Neuronal stem cell (in vitro differentiated cells): Measurements from ENCODE around the gene CHID1.

ENCODE experiments used
- DNase-seq: peaks from one replicate; pipeline ENCODE4 v3.0.0-alpha.2; 2013; ENCODE audit warnings: low spot score
- H2AFZ ChIP-seq: one replicate; pipeline ENCODE4 v1.6.1; 2013; ENCODE audit warnings: mild to moderate bottlenecking, low read length, inconsistent platforms
- H2AK5ac ChIP-seq: 2 replicates; pipeline ENCODE4 v1.6.1; 2013; ENCODE audit warnings: low read depth, mild to moderate bottlenecking, inconsistent platforms, low read length, moderate library complexity, mixed read lengths
- H2BK120ac ChIP-seq: 2 replicates; pipeline ENCODE4 v1.6.1; 2013; ENCODE audit warnings: low read depth, mild to moderate bottlenecking, inconsistent platforms, low read length, moderate library complexity, mixed read lengths
- H2BK12ac ChIP-seq: one replicate; pipeline ENCODE4 v1.6.1; 2013; ENCODE audit warnings: low read length, inconsistent platforms
- H2BK15ac ChIP-seq: 2 replicates; pipeline ENCODE4 v1.6.1; 2013; ENCODE audit warnings: mild to moderate bottlenecking, low read length, inconsistent platforms, mixed read lengths
- H2BK5ac ChIP-seq: one replicate; pipeline ENCODE4 v1.6.1; 2013; ENCODE audit warnings: inconsistent platforms, mild to moderate bottlenecking, low read length, moderate library complexity
- H3K14ac ChIP-seq: one replicate; pipeline ENCODE4 v1.6.1; 2013; ENCODE audit warnings: low read length, inconsistent platforms
- H3K18ac ChIP-seq: 2 replicates; pipeline ENCODE4 v1.6.1; 2013; ENCODE audit warnings: low read length, inconsistent platforms
- H3K23ac ChIP-seq: 2 replicates; pipeline ENCODE4 v1.6.1; 2013; ENCODE audit warnings: low read depth, mild to moderate bottlenecking, mixed read lengths, low read length, inconsistent platforms; ENCODE audit not compliant: poor library complexity
- H3K27ac ChIP-seq: replicated peaks from 3 replicates; pipeline ENCODE4 v1.5.1; 2013; ENCODE audit warnings: low read length, inconsistent platforms
- H3K27me3 ChIP-seq, 3 experiments: 2 replicates each; pipeline ENCODE4 v1.6.1; 2013; ENCODE audit warnings: low read length in 3 of 3, mild to moderate bottlenecking in 2 of 3, inconsistent platforms in 1 of 3, low read depth in 1 of 3, mixed read lengths in 1 of 3, moderate library complexity in 1 of 3; ENCODE audit not compliant: control insufficient read depth in 3 of 3, insufficient read depth in 3 of 3
- H3K36me3 ChIP-seq, 2 donors: replicated peaks in 1 of 2; 2 replicates each; pipeline ENCODE4 v1.6.1; 2013; ENCODE audit warnings: low read length in 2 of 2; ENCODE audit not compliant: control insufficient read depth in 2 of 2, insufficient read depth in 2 of 2
- H3K4ac ChIP-seq: 2 replicates; pipeline ENCODE4 v1.6.1; 2013; ENCODE audit warnings: inconsistent platforms, mild to moderate bottlenecking, low read length, moderate library complexity
- H3K4me1 ChIP-seq, 2 donors: 1 replicate in 1 of 2; 2 replicates in 1 of 2; pipeline ENCODE4 v1.6.1; 2013; ENCODE audit warnings: low read length in 2 of 2, low read depth in 1 of 2; ENCODE audit not compliant: control insufficient read depth in 2 of 2, insufficient read depth in 1 of 2
- H3K4me2 ChIP-seq: one replicate; pipeline ENCODE4 v1.6.1; 2013; ENCODE audit warnings: mild to moderate bottlenecking, low read length, inconsistent platforms; ENCODE audit not compliant: insufficient read depth, poor library complexity, severe bottlenecking
- H3K4me3 ChIP-seq, 2 donors: 2 replicates each; pipeline ENCODE4 v1.5.1; 2013; ENCODE audit warnings: low read length in 2 of 2, mild to moderate bottlenecking in 2 of 2, inconsistent platforms in 1 of 2, moderate library complexity in 1 of 2
- H3K79me1 ChIP-seq: one replicate; pipeline ENCODE4 v1.6.1; 2013; ENCODE audit warnings: low read depth, mild to moderate bottlenecking, inconsistent platforms, low read length, moderate library complexity
- H3K9ac ChIP-seq: one replicate; pipeline ENCODE4 v1.6.1; 2013; ENCODE audit warnings: mild to moderate bottlenecking, low read depth, low read length, inconsistent platforms; ENCODE audit not compliant: poor library complexity
- H3K9me3 ChIP-seq, 2 donors: replicated peaks in 1 of 2; 2 replicates each; pipeline versions ENCODE3 to v1.6.1; 2013; ENCODE audit warnings: low read length in 2 of 2, mild to moderate bottlenecking in 2 of 2, inconsistent platforms in 1 of 2, low read depth in 1 of 2, mixed read lengths in 1 of 2, moderate library complexity in 1 of 2; ENCODE audit not compliant: control insufficient read depth in 2 of 2, insufficient read depth in 1 of 2
- H4K8ac ChIP-seq: one replicate; pipeline ENCODE4 v1.6.1; 2013; ENCODE audit warnings: low read depth, mild to moderate bottlenecking, inconsistent platforms, low read length, moderate library complexity
- H4K91ac ChIP-seq: one replicate; pipeline ENCODE4 v1.6.1; 2013; ENCODE audit warnings: low read length, low read depth, mild to moderate bottlenecking, inconsistent platforms; ENCODE audit not compliant: poor library complexity
- WGBS, 2 donors: extraction: QIAGEN DNeasy Blood & Tissue Kit; methylation state at CpG; one replicate each; pipeline ENCODE4 v1.1.7; 2013; ENCODE audit warnings: missing lambda C conversion rate in 2 of 2, mixed read lengths in 1 of 2; ENCODE audit not compliant: insufficient read length in 2 of 2, insufficient replicate concordance in 1 of 2; ENCODE audit errors: extremely low coverage in 2 of 2; 5-methylcytosine and 5-hydroxymethylcytosine counted together

CHID1 gene

DNA sequence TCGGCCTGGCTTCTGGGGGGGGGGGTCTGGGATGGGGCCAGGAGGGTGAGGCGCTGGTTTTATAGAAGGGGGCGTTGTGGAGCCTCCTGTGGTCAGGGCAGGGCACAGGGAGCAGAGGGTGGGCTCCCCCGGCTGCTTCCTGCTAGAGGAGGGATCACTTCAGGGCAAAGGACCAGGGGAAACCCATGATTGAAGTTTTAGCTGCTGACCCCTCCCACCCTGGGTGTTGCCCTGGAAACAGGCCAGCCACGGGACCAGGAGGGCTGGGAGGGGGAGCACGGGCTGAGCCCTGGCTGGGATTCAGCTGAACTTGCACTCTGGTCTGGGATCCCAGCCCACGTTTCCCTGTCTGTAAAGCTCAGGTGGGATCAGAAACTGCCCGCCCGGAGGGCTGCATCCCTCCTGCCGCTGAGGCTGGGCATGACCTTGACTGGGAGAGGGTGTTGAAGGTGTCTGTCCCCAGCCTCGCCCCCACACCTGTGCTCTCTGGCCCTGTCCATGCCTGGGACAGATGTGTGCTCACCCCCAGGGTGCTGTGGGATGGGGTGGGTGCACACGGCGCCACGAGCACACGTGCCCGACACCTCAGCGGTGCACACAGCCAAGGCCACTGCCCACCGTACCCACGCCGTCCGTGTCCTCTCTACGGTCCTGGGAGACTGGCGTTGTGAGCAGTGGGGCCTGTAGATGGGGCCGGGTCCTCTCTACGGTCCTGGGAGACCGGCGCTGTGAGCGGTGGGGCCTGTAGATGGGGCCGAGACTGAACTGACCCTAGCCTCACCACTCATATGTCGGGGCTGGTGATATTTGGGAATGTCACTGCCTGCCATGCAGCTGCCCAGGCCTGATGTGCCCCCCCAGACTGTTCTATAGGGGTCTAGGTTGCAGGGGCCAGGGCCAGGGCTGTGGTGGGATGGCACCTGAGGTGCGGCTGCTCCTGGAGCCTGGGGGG, 65.6 kb downstream of the CHID1 start:
- peak overlapping the region; percentile 83 for H3K18ac ChIP-seq
- H3K4me2 ChIP-seq = peak overlapping the region; percentile 82
- no peak overlapping the region for H3K23ac ChIP-seq
- H3K4ac ChIP-seq = no peak overlapping the region
- H3K14ac ChIP-seq = peak overlapping the region; percentile 49
- H2BK120ac ChIP-seq = peak overlapping the region; percentile 91
- no peak overlapping the region for H3K9ac ChIP-seq
- peaks cover 0 to 9% (median 0%) of the 10 kb centered on the region in 3 experiments for H3K27me3 ChIP-seq
- peak overlapping the region; percentile 84 for H3K27ac ChIP-seq
- H4K91ac ChIP-seq = no peak overlapping the region
- H3K79me1 ChIP-seq = peaks cover 17% of the 10 kb centered on the region
- H3K9me3 ChIP-seq = no peaks in the 10 kb centered on the region
- peak overlapping the region; percentile 100 for H2AK5ac ChIP-seq
- no peak for DNase-seq
- no CpG with 5 or more reads among the region's 31 CpGs for WGBS, 2 donors
- H3K4me1 ChIP-seq = peaks cover 30 to 36% of the 10 kb centered on the region in 2 donors
- H4K8ac ChIP-seq = no peak overlapping the region
- no peak overlapping the region for H2AFZ ChIP-seq
- H3K4me3 ChIP-seq = peak overlapping the region; percentile 43 to 96
- peak overlapping the region; percentile 100 for H2BK12ac ChIP-seq
- peak overlapping the region; percentile 30 for H2BK15ac ChIP-seq
- peak overlapping the region; percentile 69 for H2BK5ac ChIP-seq
- H3K36me3 ChIP-seq = peaks cover 12 to 15% of the 10 kb centered on the region in 2 donors

DNA sequence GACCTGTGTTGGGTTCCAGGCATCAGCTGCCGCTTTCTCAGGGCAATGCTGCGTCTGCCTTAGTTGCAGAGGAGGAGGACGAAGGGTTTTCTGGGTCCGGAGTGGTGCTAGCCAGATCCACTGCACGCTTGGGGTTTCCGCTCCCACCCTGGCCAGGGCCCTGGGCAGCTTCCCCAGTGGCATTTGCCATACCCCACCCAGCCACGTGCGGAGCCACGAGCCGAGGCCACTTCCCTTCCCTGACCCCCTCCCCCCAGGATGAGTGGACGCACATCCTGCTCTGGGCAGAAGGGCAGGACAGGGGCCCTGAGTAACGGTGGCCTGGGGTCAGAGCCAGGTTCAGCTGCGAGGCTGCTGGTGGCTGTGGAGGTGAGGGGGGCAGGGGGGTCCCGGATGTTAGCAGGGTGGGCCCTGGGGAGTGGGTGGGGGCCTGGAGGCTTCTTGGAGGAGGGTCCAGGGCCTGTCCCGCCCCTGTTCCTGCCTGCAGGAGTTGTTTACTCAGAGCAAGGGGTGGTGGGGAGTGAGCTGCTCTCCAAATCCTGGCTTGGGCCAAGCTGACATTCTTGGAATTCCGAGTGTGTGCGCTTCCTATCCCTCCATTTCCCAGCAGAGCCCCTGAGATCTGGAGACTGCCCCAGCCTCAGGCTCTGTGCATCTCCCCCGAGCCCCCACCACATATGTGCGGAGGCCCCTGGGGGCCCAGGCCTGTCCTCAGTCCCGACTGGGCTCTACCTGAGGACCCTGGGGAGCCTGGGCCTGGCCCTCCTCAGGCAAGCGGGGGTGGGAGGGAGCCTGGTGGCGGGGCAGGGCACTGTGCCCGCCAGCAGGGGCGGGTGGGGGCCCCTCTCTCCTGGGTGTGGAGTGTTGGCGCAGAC, 66.6 kb downstream of the CHID1 start:
- peak overlapping the region; percentile 69 for H2BK12ac ChIP-seq
- H3K4me3 ChIP-seq = peak overlapping the region; percentile 96
- H3K14ac ChIP-seq = no peak overlapping the region
- H2BK5ac ChIP-seq = peak overlapping the region; percentile 69
- peak overlapping the region; percentile 84 for H3K18ac ChIP-seq
- H2AK5ac ChIP-seq = peak overlapping the region; percentile 100
- no CpG with 5 or more reads among the region's 25 CpGs for WGBS, 2 donors
- H3K4ac ChIP-seq = no peak overlapping the region
- peak overlapping the region; percentile 99 for H2AFZ ChIP-seq
- no peak for DNase-seq
- H3K4me2 ChIP-seq = peak overlapping the region; percentile 82
- H4K8ac ChIP-seq = no peak overlapping the region
- peak overlapping the region; percentile 84 for H3K27ac ChIP-seq
- peak overlapping the region; percentile 98 for H2BK15ac ChIP-seq
- no peak overlapping the region for H4K91ac ChIP-seq
- H2BK120ac ChIP-seq = peak overlapping the region; percentile 91
- peaks cover 21 to 24% of the 10 kb centered on the region in 2 donors for H3K36me3 ChIP-seq
- peak overlapping the region; percentile 60 for H3K23ac ChIP-seq
- H3K9me3 ChIP-seq = no peaks in the 10 kb centered on the region
- H3K4me1 ChIP-seq = peaks cover 30 to 34% of the 10 kb centered on the region in 2 donors
- H3K79me1 ChIP-seq = peaks cover 19% of the 10 kb centered on the region
- peaks cover 0 to 7% (median 0%) of the 10 kb centered on the region in 3 experiments for H3K27me3 ChIP-seq
- H3K9ac ChIP-seq = peak overlapping the region; percentile 70

DNA sequence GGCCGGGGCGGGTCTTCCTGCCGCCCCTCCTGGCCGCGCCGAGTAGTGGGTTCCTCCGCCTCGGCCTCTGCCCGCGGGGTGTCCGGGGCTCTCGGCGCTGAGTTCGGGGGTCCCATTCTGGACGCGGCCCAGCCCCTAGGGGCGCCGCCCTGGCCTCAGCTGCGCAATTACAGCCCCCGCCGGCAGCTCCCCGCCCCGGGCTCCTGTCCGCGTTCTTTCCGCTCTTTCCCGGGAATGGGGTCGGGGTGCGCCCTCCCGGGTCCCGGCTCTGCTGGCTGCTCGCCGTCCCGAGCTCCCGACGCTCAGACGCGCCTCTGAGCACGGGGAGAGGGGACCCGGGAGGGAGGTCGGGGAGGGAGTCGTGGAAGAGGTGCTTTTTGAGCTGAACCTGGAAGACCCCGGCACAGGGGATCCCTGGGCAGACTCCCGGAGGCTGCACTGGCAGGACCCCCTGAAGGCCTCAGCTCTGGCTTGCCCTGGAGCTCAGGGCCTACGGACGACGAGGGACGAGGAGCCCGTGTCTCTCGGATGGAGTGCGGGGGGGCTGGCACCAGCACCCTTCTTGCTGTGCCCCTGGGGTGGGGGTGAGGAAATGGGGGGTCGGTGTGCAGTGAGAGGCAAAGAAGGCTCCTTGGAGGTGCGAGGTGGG, 67.4 kb downstream of the CHID1 start:
- no peak overlapping the region for H4K8ac ChIP-seq
- H3K4ac ChIP-seq = no peak overlapping the region

More for the DNA sequence above, 67.4 kb downstream of the CHID1 start:
- peaks cover 23 to 28% of the 10 kb centered on the region in 2 donors for H3K4me1 ChIP-seq
- peak overlapping the region; percentile 84 for H3K18ac ChIP-seq
- no peak overlapping the region for H3K14ac ChIP-seq
- peaks cover 29 to 33% of the 10 kb centered on the region in 2 donors for H3K36me3 ChIP-seq
- H2BK120ac ChIP-seq = peak overlapping the region; percentile 91
- no peak overlapping the region for H3K27ac ChIP-seq
- H3K23ac ChIP-seq = no peak overlapping the region
- WGBS, 2 donors = no CpG with 5 or more reads among the region's 53 CpGs
- peak overlapping the region; percentile 82 for H3K4me2 ChIP-seq
- no peak overlapping the region for H4K91ac ChIP-seq
- no peaks in the 10 kb centered on the region for H3K9me3 ChIP-seq
- H3K79me1 ChIP-seq = peaks cover 23% of the 10 kb centered on the region
- H2BK15ac ChIP-seq = peak overlapping the region; percentile 98
- peak overlapping the region; percentile 77 for H2BK5ac ChIP-seq
- H2AK5ac ChIP-seq = peak overlapping the region; percentile 100
- peak overlapping the region; percentile 96 for H3K4me3 ChIP-seq
- H2AFZ ChIP-seq = peak overlapping the region; percentile 99
- H3K27me3 ChIP-seq = no peaks in the 10 kb centered on the region
- H2BK12ac ChIP-seq = no peak overlapping the region
- peak overlapping the region; percentile 77 for H3K9ac ChIP-seq
- DNase-seq = no peak
